Mucosa of gallbladder (tissue), 1 donor: ENCODE data around the gene CEL. TPM values are rescaled to one million over a fixed set of nuclear protein-coding genes. Genes with fewer than 3 reads are reported as not detected.
"Not testable (repeated sequence)": the region's sequence is repeated elsewhere in the genome, so short reads cannot be mapped to it uniquely, and the experiment has no call there.

Experiments
- DNase-seq: peaks from one replicate; pipeline ENCODE4 v3.0.0-alpha.2; 2020; ENCODE audit warnings: low spot score
- total RNA-seq: library from RNA; stranded (reverse); gene quantifications from one replicate; pipeline ENCODE4 v1.2.1, GENCODE V29; 2021
- donor health status: DM: no; HTN: no; CAD: no.

CEL gene
- total RNA-seq, 1 donor from 2014 or later = 11.9 TPM

GRCh38 chr9:133046900-133047295 lies 14.9 kb upstream of the CEL start:
- DNase-seq = no peak

GRCh38 chr9:133048595-133048994 lies 13.2 kb upstream of the CEL start:
- DNase-seq = no peak

- DNase-seq = no peak
Observed at GRCh38 chr9:133049043-133049442, 12.7 kb upstream of the CEL start.

GRCh38 chr9:133050142-133050541 lies 11.6 kb upstream of the CEL start:
- DNase-seq = no peak

- no peak for DNase-seq
Observed at GRCh38 chr9:133050781-133051180, 11.0 kb upstream of the CEL start.

- DNase-seq = no peak
Observed at GRCh38 chr9:133051281-133051900, 10.4 kb upstream of the CEL start.

- DNase-seq = no peak
Observed at GRCh38 chr9:133051966-133052539, 9.7 kb upstream of the CEL start.

GRCh38 chr9:133054194-133054890 lies 7.4 kb upstream of the CEL start:
- no peak for DNase-seq

GRCh38 chr9:133054966-133055365 lies 6.8 kb upstream of the CEL start:
- no peak for DNase-seq

GRCh38 chr9:133055788-133056420 lies 5.9 kb upstream of the CEL start:
- no peak for DNase-seq

GRCh38 chr9:133056533-133056932 lies 5.2 kb upstream of the CEL start:
- DNase-seq = no peak

- DNase-seq = no peak
Observed at GRCh38 chr9:133057006-133057405, 4.8 kb upstream of the CEL start.

- DNase-seq = no peak
Observed at GRCh38 chr9:133057553-133057952, 4.2 kb upstream of the CEL start.

- DNase-seq = no peak
Observed at GRCh38 chr9:133058071-133058470, 3.7 kb upstream of the CEL start.

GRCh38 chr9:133058550-133059320 lies 3.0 kb upstream of the CEL start:
- no peak for DNase-seq

- DNase-seq = no peak
Observed at GRCh38 chr9:133059623-133060022, 2.2 kb upstream of the CEL start.

- no peak for DNase-seq
Observed at GRCh38 chr9:133060417-133060841, 1.4 kb upstream of the CEL start.

- not testable (repeated sequence) for DNase-seq
Observed at GRCh38 chr9:133061019-133061763, 590 bp upstream of the CEL start.

GRCh38 chr9:133062569-133062968 lies 788 bp downstream of the CEL start:
- not testable (repeated sequence) for DNase-seq

- no peak for DNase-seq
Observed at GRCh38 chr9:133063159-133063499, 1.3 kb downstream of the CEL start.

- DNase-seq = no peak
Observed at GRCh38 chr9:133063500-133064231, 1.9 kb downstream of the CEL start.
